HepG2 (cell line): ENCODE results near the gene PLXNA4. TPM values are rescaled to one million over a fixed set of nuclear protein-coding genes. Genes with fewer than 3 reads are reported as not detected.

Experiments
- ATAC-seq: fragments of 200-7000 bp; cut with Tn5 transposase; 3 replicates; pipeline ENCODE4 v1.9.1; 2020; ENCODE audit warnings: mild to moderate bottlenecking, moderate library complexity
- BruUV-seq: library from RNA; stranded (reverse); fragments of 400-500 nt; replicated peaks from 2 replicates; lab custom pipeline; 2021; lab: Mats Ljungman, UMichigan
- CTCF ChIA-PET: fragments of 300-600 bp; formaldehyde crosslinking; extraction: SDS; loops from one replicate; lab custom pipeline; 2021; ENCODE audit warnings: low total read pairs, inconsistent platforms, low intra/inter-chr PET ratio; lab: Yijun Ruan, JAX
- POLR2A ChIA-PET: fragments of 350-600 bp; sonication (Branson Sonifier 250); formaldehyde crosslinking; loops from one replicate; lab custom pipeline; 2020; ENCODE audit warnings: antibody characterized with exemption, inconsistent platforms; lab: Yijun Ruan, JAX
- DNase-seq: peaks from one replicate; pipeline ENCODE4 v3.0.0-alpha.2; 2015; ENCODE audit warnings: low spot score
- FAIRE-seq: peaks from 3 replicates; lab custom pipeline; 2011; peaks lifted over from hg19 to GRCh38; lab: Jason Lieb, UNC
- H2AFZ ChIP-seq: one replicate; pipeline ENCODE4 v1.6.1; 2011; ENCODE audit warnings: low read length, inconsistent platforms
- H3K27ac ChIP-seq: fragments of 300-600 bp; 3 replicates; pipeline ENCODE4 v1.8.0; 2011; ENCODE audit warnings: mixed run types, mild to moderate bottlenecking, mixed read lengths, low read length, inconsistent platforms; ENCODE audit not compliant: insufficient read depth; ENCODE audit errors: extremely low read length
- H3K27me3 ChIP-seq, 2 experiments: fragments of 200-600 bp in 1 of 2; 2 replicates in 1 of 2; 3 replicates in 1 of 2; pipeline versions ENCODE4 v1.6.0 to v1.8.0; 2011; ENCODE audit warnings: low read length in 2 of 2, mild to moderate bottlenecking in 2 of 2, moderate library complexity in 2 of 2, inconsistent platforms in 1 of 2; ENCODE audit not compliant: insufficient read depth in 2 of 2, control insufficient read depth in 1 of 2
- H3K36me3 ChIP-seq, 2 experiments: fragments of 200-600 bp in 1 of 2; replicated peaks in 1 of 2; 2 replicates in 1 of 2; 3 replicates in 1 of 2; pipeline versions ENCODE4 v1.5.1 to v1.8.0; 2011; ENCODE audit warnings: low read length in 2 of 2, inconsistent platforms in 1 of 2; ENCODE audit not compliant: insufficient read depth in 2 of 2, control insufficient read depth in 1 of 2
- H3K4me1 ChIP-seq: 2 replicates; pipeline ENCODE4 v1.5.1; 2012; ENCODE audit warnings: low read length, inconsistent platforms; ENCODE audit not compliant: insufficient read depth
- H3K4me2 ChIP-seq: 2 replicates; pipeline ENCODE4 v1.6.0; 2011; ENCODE audit warnings: low read depth, low read length, inconsistent platforms
- H3K4me3 ChIP-seq, 3 experiments: fragments of 200-600 bp in 1 of 3; sonication (generic), shearing (Covaris generic) in 1 of 3; replicated peaks in 1 of 3; 2 replicates each; pipeline ENCODE4 v1.5.1; 2011 to 2016; ENCODE audit warnings: low read length in 3 of 3, inconsistent platforms in 2 of 3, low read depth in 2 of 3, mild to moderate bottlenecking in 2 of 3, control low read depth in 1 of 3, mixed read lengths in 1 of 3; ENCODE audit not compliant: insufficient read depth in 1 of 3
- H3K79me2 ChIP-seq: one replicate; pipeline ENCODE4 v1.6.1; 2011; ENCODE audit warnings: low read length, inconsistent platforms; ENCODE audit not compliant: insufficient read depth
- H3K9ac ChIP-seq: 2 replicates; pipeline ENCODE4 v1.6.0; 2011; ENCODE audit warnings: mild to moderate bottlenecking, low read depth, low read length, inconsistent platforms; ENCODE audit not compliant: insufficient read depth
- H3K9me3 ChIP-seq: 2 replicates; pipeline ENCODE4 v1.5.1; 2012; ENCODE audit warnings: mild to moderate bottlenecking, low read length
- H4K20me1 ChIP-seq: 2 replicates; pipeline ENCODE4 v1.6.0; 2011; ENCODE audit warnings: inconsistent platforms, mild to moderate bottlenecking, low read length, moderate library complexity; ENCODE audit not compliant: insufficient read depth
- REL ChIP-seq: sonication (generic); formaldehyde crosslinking; conservative IDR thresholded peaks from 2 replicates; pipeline ENCODE4 v1.8.0; 2022; ENCODE audit warnings: mild to moderate bottlenecking, missing genetic modification reagents, moderate library complexity
- SCMH1 ChIP-seq: sonication (generic); formaldehyde crosslinking; IDR thresholded peaks from 2 replicates; pipeline ENCODE4 v1.9.0; 2021; ENCODE audit warnings: missing genetic modification reagents, mild to moderate bottlenecking, borderline replicate concordance
- SMARCC2 ChIP-seq: fragments of 450-650 bp; IDR thresholded peaks from 2 replicates; pipeline ENCODE4 v1.6.1; 2017; ENCODE audit warnings: antibody characterized with exemption, mild to moderate bottlenecking
- WGBS: methylation state at CpG from one replicate; pipeline ENCODE4 v1.1.6; 2017; ENCODE audit warnings: low lambda C conversion rate; 5-methylcytosine and 5-hydroxymethylcytosine counted together
- in situ Hi-C: cut with HindIII; loops from 2 replicates; pipeline ENCODE4 v1.10.0; 2017; ENCODE audit warnings: low pct_unique_long_range_greater_than_20kb; ENCODE audit not compliant: extremely low pct_ligation_motif_present
- intact Hi-C: fragments of 100-400 bp; cut with micrococcal nuclease; formaldehyde crosslinking; loops from one replicate; pipeline ENCODE4 v1.10.0; 2022; ENCODE audit not compliant: unreplicated experiment
- polyA plus RNA-seq, 8 experiments: library from polyadenylated mRNA; depleted of rRNA in 3 of 8; stranded (reverse) in 7 of 8; unstranded in 1 of 8; fragments of >200 nt; fragmentation: Illumina TruSeq in 4 of 8; extraction: Trizol in 4 of 8; gene quantifications; 2 replicates each; pipeline versions ENCODE4 v1.2.1 to v1.2.3, GENCODE V29; 2011 to 2016; ENCODE audit warnings: low read depth in 4 of 8, missing spikeins in 1 of 8, mixed read lengths in 1 of 8; ENCODE audit not compliant: insufficient read depth in 1 of 8
- total RNA-seq, 5 experiments: library from RNA; depleted of rRNA; stranded (reverse); fragments of >200 nt; fragmentation: Illumina TruSeq; extraction: Trizol; gene quantifications; 2 replicates each; pipeline ENCODE4 v1.2.3, GENCODE V29; 2016; ENCODE audit warnings: low read depth in 1 of 5
- TF ChIP-seq, protein P1 (sequence below): fragments of 450-650 bp; IDR thresholded peaks from 2 replicates; pipeline ENCODE4 v1.6.1; 2016
- TF ChIP-seq, protein P2 (sequence below): sonication (generic); formaldehyde crosslinking; IDR thresholded peaks from 2 replicates; pipeline ENCODE4 v1.4.0; 2020; ENCODE audit warnings: missing genetic modification reagents
- TF ChIP-seq, protein P3 (sequence below): sonication (generic); formaldehyde crosslinking; IDR thresholded peaks from 2 replicates; pipeline ENCODE4 v1.5.0; 2020; ENCODE audit warnings: mild to moderate bottlenecking, missing genetic modification reagents, borderline replicate concordance
- TF ChIP-seq, protein P4 (sequence below): sonication (generic); formaldehyde crosslinking; IDR thresholded peaks from 2 replicates; pipeline ENCODE4 v1.5.0; 2020; ENCODE audit warnings: missing genetic modification reagents

Gene PLXNA4
- total and polyA plus RNA-seq, 2 of the 13 experiments (the other 11 are each of a cell fraction or from before 2014, with no cell fraction given): 0.01 to 0.04 TPM

DNA sequence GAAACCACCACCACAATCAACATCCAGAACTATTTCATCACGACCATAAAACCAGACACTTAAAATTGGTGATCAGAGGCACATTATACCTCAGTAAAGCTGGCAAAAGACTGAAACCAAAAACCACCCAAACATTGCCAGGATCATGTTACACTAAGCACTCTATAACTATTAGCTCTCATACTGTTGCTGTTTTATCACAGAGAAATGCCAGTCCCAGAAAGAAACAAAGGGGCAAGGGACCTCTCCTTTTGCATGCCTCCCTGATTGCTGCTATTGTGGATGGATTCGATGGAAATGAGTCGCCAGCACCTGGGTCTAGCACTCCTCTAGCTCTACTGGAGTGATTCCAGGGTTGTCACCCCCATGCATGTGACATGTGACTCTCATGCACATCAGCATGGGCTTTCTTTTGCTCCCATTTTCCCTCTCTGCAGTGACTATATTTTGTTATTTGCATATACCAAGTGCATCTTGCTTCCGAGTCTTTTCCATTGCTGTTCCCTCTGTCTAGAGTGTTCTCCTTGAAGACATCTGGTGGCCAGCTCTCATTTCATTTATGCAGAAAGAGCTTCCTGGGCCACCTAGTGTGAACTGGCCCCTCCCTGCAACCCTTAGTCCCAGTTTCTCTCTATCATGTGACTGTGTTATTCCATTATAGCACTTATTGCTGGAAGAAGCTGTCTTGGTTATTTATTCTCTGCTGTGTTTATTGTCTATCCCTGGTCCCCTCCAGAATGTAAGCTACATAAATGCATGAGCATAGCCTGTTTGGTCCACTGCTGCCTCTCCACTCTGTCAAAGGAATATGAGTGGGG lies 300.6 kb downstream of the PLXNA4 start:
- H3K27ac ChIP-seq: no peak overlapping the region
- ATAC-seq (no peak), FAIRE-seq (no peak), DNase-seq (no peak)
- no TSS peak for BruUV-seq
- ChIA-PET CTCF (no interaction called here), POLR2A (no interaction called here)
- H3K4me3 ChIP-seq: no peak overlapping the region
- H3K36me3 ChIP-seq: no peaks in the 10 kb centered on the region
- H2AFZ ChIP-seq: no peak overlapping the region
- no peaks in the 10 kb centered on the region for H4K20me1 ChIP-seq
- intact Hi-C loops (no loop called here), in situ Hi-C loops (no loop called here)
- no peaks in the 10 kb centered on the region for H3K79me2 ChIP-seq
- no peak overlapping the region for H3K4me2 ChIP-seq
- no peak overlapping the region for H3K9ac ChIP-seq
- WGBS: 17% methylated on average over 3 of the region's 4 CpGs
- H3K4me1 ChIP-seq: no peaks in the 10 kb centered on the region
- TF ChIP-seq SMARCC2: no peak
- TF ChIP-seq, protein P1, sequence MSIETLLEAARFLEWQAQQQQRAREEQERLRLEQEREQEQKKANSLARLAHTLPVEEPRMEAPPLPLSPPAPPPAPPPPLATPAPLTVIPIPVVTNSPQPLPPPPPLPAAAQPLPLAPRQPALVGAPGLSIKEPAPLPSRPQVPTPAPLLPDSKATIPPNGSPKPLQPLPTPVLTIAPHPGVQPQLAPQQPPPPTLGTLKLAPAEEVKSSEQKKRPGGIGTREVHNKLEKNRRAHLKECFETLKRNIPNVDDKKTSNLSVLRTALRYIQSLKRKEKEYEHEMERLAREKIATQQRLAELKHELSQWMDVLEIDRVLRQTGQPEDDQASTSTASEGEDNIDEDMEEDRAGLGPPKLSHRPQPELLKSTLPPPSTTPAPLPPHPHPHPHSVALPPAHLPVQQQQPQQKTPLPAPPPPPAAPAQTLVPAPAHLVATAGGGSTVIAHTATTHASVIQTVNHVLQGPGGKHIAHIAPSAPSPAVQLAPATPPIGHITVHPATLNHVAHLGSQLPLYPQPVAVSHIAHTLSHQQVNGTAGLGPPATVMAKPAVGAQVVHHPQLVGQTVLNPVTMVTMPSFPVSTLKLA: peak; percentile 40; the same call in 1 of the 2 replicates
- no peaks in the 10 kb centered on the region for H3K9me3 ChIP-seq
- peaks cover 0 to 10% of the 10 kb centered on the region in 2 experiments; a peak in 2 of 5 replicates for H3K27me3 ChIP-seq

DNA sequence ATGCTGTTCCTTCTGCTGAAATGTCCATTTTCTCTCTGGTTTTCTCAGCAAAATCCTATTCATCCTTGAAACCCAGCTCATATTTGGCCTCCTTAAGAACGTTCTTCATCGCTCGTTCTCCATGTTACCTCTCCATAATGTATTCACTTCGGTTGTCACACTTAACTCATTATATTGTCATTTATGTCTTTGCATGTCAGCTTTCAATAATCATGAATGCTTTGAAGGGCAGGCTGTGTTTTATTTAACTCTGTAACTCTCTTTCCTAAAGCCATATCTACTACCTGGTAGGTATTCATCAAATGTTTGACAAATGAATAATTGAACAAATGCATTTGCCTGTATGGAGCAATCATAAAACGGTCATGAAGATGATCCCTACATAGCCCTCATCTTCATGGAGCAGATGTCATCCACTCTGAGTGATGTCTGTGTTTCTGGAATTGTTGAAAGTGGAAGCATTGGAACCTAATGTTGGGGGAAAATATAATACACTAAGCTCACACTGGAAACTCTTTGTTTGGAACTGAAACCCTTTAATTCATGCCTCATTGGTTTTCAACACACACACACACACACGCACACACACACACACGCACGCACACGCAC lies 303.4 kb downstream of the PLXNA4 start:
- H3K36me3 ChIP-seq: no peaks in the 10 kb centered on the region
- H2AFZ ChIP-seq: no peak overlapping the region
- H3K27me3 ChIP-seq: 0 out of 5 replicates have a peak, but pooled peaks cover 0 to 6% of the 10 kb centered on the region in 2 experiments
- H4K20me1 ChIP-seq: 0 out of 2 replicates have a peak, but pooled peaks cover 3% of the 10 kb centered on the region
- DNase-seq (no peak), FAIRE-seq (no peak), ATAC-seq (no peak)
- ChIA-PET CTCF (no interaction called here), POLR2A (no interaction called here)
- no peaks in the 10 kb centered on the region for H3K9me3 ChIP-seq
- H3K9ac ChIP-seq: no peak overlapping the region
- no peak overlapping the region for H3K4me3 ChIP-seq
- intact Hi-C loops (no loop called here), in situ Hi-C loops (loop anchor here (25.0 kb wide), 1 partner anchor 586 kb away; no protein-coding TSS in a partner anchor)
- H3K79me2 ChIP-seq: no peaks in the 10 kb centered on the region
- no peaks in the 10 kb centered on the region for H3K4me1 ChIP-seq
- H3K4me2 ChIP-seq: no peak overlapping the region
- BruUV-seq: no TSS peak
- 10% methylated on average over 9 of the region's 9 CpGs for WGBS
- H3K27ac ChIP-seq: no peak overlapping the region
- TF ChIP-seq, protein P2, sequence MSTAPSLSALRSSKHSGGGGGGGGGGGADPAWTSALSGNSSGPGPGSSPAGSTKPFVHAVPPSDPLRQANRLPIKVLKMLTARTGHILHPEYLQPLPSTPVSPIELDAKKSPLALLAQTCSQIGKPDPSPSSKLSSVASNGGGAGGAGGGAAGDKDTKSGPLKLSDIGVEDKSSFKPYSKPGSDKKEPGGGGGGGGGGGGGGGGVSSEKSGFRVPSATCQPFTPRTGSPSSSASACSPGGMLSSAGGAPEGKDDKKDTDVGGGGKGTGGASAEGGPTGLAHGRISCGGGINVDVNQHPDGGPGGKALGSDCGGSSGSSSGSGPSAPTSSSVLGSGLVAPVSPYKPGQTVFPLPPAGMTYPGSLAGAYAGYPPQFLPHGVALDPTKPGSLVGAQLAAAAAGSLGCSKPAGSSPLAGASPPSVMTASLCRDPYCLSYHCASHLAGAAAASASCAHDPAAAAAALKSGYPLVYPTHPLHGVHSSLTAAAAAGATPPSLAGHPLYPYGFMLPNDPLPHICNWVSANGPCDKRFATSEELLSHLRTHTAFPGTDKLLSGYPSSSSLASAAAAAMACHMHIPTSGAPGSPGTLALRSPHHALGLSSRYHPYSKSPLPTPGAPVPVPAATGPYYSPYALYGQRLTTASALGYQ (CRISPR knock-in tag): no peak
- TF ChIP-seq REL (no peak), SCMH1 (no peak)
- TF ChIP-seq, protein P3, sequence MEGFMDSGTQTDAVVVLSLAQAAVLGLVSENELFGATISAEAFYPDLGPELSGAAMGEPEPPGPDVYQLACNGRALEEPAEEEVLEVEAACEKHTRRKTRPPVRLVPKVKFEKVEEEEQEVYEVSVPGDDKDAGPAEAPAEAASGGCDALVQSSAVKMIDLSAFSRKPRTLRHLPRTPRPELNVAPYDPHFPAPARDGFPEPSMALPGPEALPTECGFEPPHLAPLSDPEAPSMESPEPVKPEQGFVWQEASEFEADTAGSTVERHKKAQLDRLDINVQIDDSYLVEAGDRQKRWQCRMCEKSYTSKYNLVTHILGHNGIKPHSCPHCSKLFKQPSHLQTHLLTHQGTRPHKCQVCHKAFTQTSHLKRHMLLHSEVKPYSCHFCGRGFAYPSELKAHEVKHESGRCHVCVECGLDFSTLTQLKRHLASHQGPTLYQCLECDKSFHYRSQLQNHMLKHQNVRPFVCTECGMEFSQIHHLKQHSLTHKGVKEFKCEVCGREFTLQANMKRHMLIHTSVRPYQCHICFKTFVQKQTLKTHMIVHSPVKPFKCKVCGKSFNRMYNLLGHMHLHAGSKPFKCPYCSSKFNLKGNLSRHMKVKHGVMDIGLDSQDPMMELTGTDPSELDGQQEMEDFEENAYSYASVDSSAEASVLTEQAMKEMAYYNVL: no peak
- TF ChIP-seq, protein P4, sequence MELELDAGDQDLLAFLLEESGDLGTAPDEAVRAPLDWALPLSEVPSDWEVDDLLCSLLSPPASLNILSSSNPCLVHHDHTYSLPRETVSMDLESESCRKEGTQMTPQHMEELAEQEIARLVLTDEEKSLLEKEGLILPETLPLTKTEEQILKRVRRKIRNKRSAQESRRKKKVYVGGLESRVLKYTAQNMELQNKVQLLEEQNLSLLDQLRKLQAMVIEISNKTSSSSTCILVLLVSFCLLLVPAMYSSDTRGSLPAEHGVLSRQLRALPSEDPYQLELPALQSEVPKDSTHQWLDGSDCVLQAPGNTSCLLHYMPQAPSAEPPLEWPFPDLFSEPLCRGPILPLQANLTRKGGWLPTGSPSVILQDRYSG (CRISPR knock-in tag): no peak
